ENCODE measurements around the gene PLA2G2C. TPM values are rescaled to one million over a fixed set of nuclear protein-coding genes. Genes with fewer than 3 reads are reported as not detected.

The PLA2G2C gene
- total and polyA plus RNA-seq, 8 donors = 0.06 to 0.16 (median 0.11) TPM; not detected in 3

DNA sequence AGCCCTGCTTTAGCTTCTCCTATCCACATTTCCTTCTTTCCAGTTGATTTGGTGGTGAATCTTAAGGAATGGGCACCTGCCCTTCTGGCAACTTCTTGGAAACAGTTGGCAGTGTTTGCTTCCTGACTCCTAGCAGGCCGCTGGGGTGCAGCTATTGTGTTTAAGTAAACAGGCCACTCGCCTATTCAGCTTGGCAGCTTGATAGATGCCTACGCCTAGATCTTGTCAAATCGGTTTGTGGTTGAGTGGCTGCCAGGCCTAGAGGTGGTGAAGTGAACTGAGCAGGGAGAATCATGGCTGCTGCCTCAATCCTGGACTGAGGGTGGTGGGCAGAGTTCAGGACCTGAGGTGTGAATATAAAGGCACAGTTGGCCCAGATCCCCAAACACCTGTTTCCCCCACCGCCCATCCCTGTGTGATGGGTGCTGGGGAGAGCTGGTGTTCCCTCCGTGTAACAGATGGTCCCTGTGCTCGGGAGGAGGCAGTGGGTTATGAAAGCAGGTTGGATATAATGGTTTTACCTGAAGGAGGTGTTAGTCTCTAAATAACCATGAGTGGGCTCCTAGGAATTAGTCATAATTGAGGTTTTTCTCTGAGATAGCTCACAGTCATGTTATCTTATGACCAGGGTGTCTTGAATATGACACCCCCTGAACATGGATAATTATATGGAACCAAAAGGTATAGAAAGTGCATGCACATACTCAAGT, 940 bp upstream of the PLA2G2C start:
- DNase-seq (peak in 1 of 4 donors; percentile 66), ATAC-seq (peak; percentile 72)
- TF ChIP-seq CTCF (IDR thresholded peaks at IDR 0.05) = no peak
- H3K4me3 ChIP-seq = no peak overlapping the region
- H3K4me1 ChIP-seq = peaks cover 13 to 32% of the 10 kb centered on the region in 2 donors
- H3K9me3 ChIP-seq = no peaks in the 10 kb centered on the region
- intact Hi-C loops (cut with DNase I) = no loop called here
- no peaks in the 10 kb centered on the region for H3K36me3 ChIP-seq
- peak overlapping the region in 1 of 2 donors; percentile 2 for H3K27ac ChIP-seq
- peaks cover 0 to 41% of the 10 kb centered on the region in 2 donors for H3K27me3 ChIP-seq

- intact Hi-C loops (cut with DNase I) = no loop called here
- no peak for TF ChIP-seq CTCF (IDR thresholded peaks at IDR 0.05)
- no peak for ATAC-seq
- no peak for DNase-seq
- Histone ChIP-seq H3K9me3 (no peaks in the 10 kb centered on the region), H3K27ac (peak overlapping the region in 1 of 2 donors; percentile 28), H3K4me1 (peaks cover 13 to 32% of the 10 kb centered on the region in 2 donors), H3K4me3 (peak overlapping the region; percentile 42 to 43), H3K27me3 (peaks cover 0 to 41% of the 10 kb centered on the region in 2 donors), H3K36me3 (no peaks in the 10 kb centered on the region)
Observed at GRCh38 chr1:20184997-20185833, 1.1 kb downstream of the PLA2G2C start.

GRCh38 chr1:20184481-20184900, 1.8 kb downstream of the PLA2G2C start:
- H3K27me3 ChIP-seq = peaks cover 0 to 41% of the 10 kb centered on the region in 2 donors
- DNase-seq (no peak), ATAC-seq (no peak)
- peaks cover 13 to 32% of the 10 kb centered on the region in 2 donors for H3K4me1 ChIP-seq
- H3K36me3 ChIP-seq = no peaks in the 10 kb centered on the region
- no peak for TF ChIP-seq CTCF (IDR thresholded peaks at IDR 0.05)
- intact Hi-C loops (cut with DNase I) = no loop called here
- peaks cover 0 to 3% of the 10 kb centered on the region in 2 donors for H3K9me3 ChIP-seq
- H3K4me3 ChIP-seq = no peak overlapping the region
- H3K27ac ChIP-seq = no peak overlapping the region

DNA sequence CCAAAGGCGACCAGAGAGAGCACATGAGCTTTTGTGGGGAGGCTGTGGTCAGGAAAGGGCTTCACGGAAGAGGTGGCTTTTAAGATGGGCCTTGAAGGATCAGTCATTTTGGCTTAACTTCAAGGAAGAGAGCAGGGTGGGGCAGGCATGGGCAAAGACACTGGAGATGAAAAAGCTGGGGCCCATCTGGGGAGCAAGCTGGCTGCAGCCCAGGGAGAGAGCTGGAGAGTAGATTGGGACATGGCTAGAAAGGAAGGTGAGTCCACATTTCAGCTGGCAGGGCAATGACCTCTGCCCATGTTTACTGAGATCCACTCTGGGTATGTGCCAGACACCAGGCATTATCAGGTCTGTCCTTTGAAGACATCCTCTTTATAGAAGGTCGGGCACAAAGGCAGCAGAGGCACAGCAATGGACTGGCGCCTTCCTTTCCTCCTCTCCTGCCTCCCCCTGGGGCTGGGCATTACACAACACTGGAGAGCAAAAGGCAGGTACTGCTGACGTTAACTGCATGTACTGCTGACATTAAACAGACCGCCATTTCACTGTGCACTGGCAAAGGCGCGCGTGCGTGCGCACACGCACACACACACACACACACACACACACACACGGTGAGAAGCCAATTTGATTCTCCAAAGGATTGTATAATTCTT, 2.6 kb downstream of the PLA2G2C start:
- Histone ChIP-seq H3K4me1 (peaks cover 13 to 32% of the 10 kb centered on the region in 2 donors), H3K27ac (no peak overlapping the region), H3K4me3 (no peak overlapping the region), H3K36me3 (no peaks in the 10 kb centered on the region), H3K27me3 (peaks cover 0 to 40% of the 10 kb centered on the region in 2 donors), H3K9me3 (peaks cover 0 to 3% of the 10 kb centered on the region in 2 donors)
- ATAC-seq (no peak), DNase-seq (no peak)
- no peak for TF ChIP-seq CTCF (IDR thresholded peaks at IDR 0.05)
- intact Hi-C loops (cut with DNase I) = no loop called here
